Lung (tissue), 12 donors: ENCODE data around the gene DCLRE1A. TPM values are rescaled to one million over a fixed set of nuclear protein-coding genes. Genes with fewer than 3 reads are reported as not detected.

Source experiments
- ATAC-seq: fragments of 200-7000 bp; cut with Tn5 transposase; one replicate; pipeline ENCODE4 v1.9.1; 2020; ENCODE audit warnings: moderate number of reproducible peaks; ENCODE audit not compliant: insufficient read depth, low FRiP score
- DNase-seq, 3 donors: peaks; one replicate each; pipeline ENCODE4 v3.0.0-alpha.2; 2013 to 2017
- H3K27ac ChIP-seq, 2 donors: one replicate each; pipeline ENCODE4 v1.5.1; 2013; ENCODE audit warnings: mild to moderate bottlenecking in 2 of 2, moderate library complexity in 2 of 2, control low read depth in 1 of 2, inconsistent platforms in 1 of 2, low read depth in 1 of 2, low read length in 1 of 2
- H3K27me3 ChIP-seq, 3 donors: one replicate each; pipeline ENCODE4 v1.5.1; 2013; ENCODE audit warnings: low read length in 2 of 3; ENCODE audit not compliant: control insufficient read depth in 3 of 3, insufficient read depth in 3 of 3
- H3K36me3 ChIP-seq, 4 donors: one replicate each; pipeline ENCODE4 v1.5.1; 2013; ENCODE audit warnings: low read length in 4 of 4, mild to moderate bottlenecking in 1 of 4, moderate library complexity in 1 of 4; ENCODE audit not compliant: control insufficient read depth in 4 of 4, insufficient read depth in 4 of 4
- H3K4me1 ChIP-seq, 5 donors: one replicate each; pipeline ENCODE4 v1.5.1; 2013; ENCODE audit warnings: low read length in 5 of 5, mild to moderate bottlenecking in 2 of 5, moderate library complexity in 1 of 5; ENCODE audit not compliant: control insufficient read depth in 5 of 5, insufficient read depth in 5 of 5
- H3K4me3 ChIP-seq: one replicate; pipeline ENCODE4 v1.5.1; 2013; ENCODE audit warnings: mild to moderate bottlenecking, control low read depth, moderate library complexity
- H3K9ac ChIP-seq, 2 donors: one replicate each; pipeline ENCODE4 v1.5.1; 2013; ENCODE audit warnings: low read length in 2 of 2, control low read depth in 1 of 2; ENCODE audit not compliant: insufficient read depth in 1 of 2
- H3K9me3 ChIP-seq, 4 donors: one replicate each; pipeline ENCODE4 v1.5.1; 2013; ENCODE audit warnings: low read length in 3 of 4, mild to moderate bottlenecking in 1 of 4, moderate library complexity in 1 of 4; ENCODE audit not compliant: control insufficient read depth in 4 of 4, insufficient read depth in 3 of 4
- CTCF ChIP-seq: IDR thresholded peaks from 2 replicates; pipeline ENCODE4 v1.5.1; 2012; ENCODE audit warnings: mild to moderate bottlenecking; ENCODE audit errors: control extremely low read depth, extremely low read depth
- WGBS, 2 donors: extraction: QIAGEN DNeasy Blood & Tissue Kit; methylation state at CpG; one replicate each; pipeline ENCODE4 v1.1.7; 2013; 5-methylcytosine and 5-hydroxymethylcytosine counted together
- polyA plus RNA-seq, 2 donors: library from polyadenylated mRNA; stranded (reverse); fragments of 200-250 nt; gene quantifications; one replicate each; pipeline ENCODE4 v1.2.1, GENCODE V29; 2013
- total RNA-seq, 2 donors: library from RNA; depleted of rRNA in 1 of 2; stranded (reverse); fragments of >200 nt in 1 of 2; gene quantifications; one replicate each; pipeline ENCODE4 v1.2.1, GENCODE V29; 2014 to 2021
- donor health status: control.
- donor health status: control.
- donor health status: Bipolar disorder and iron deficiency.
- donor health status: healthy.
- donor health status: DM: yes; HTN: yes; CAD: no.

Gene DCLRE1A
- total and polyA plus RNA-seq, 4 donors: 4.5 to 12.1 (median 5.4) TPM

- no peaks in the 10 kb centered on the region for H3K9me3 ChIP-seq
- no peak for TF ChIP-seq CTCF
- ATAC-seq (no peak), DNase-seq (no peak)
- H3K27me3 ChIP-seq: no peaks in the 10 kb centered on the region
- H3K4me3 ChIP-seq: no peak overlapping the region
- peaks cover 0 to 23% (median 12%) of the 10 kb centered on the region in 4 donors for H3K36me3 ChIP-seq
- H3K4me1 ChIP-seq: peaks cover 0 to 8% (median 0%) of the 10 kb centered on the region in 5 donors
- no peak overlapping the region for H3K27ac ChIP-seq
- 85% methylated on average over 2 of the region's 2 CpGs for WGBS, 2 donors
- H3K9ac ChIP-seq: no peak overlapping the region
Measured at GRCh38 chr10:113879691-113880090, 25.8 kb upstream of the DCLRE1A start.

DNA sequence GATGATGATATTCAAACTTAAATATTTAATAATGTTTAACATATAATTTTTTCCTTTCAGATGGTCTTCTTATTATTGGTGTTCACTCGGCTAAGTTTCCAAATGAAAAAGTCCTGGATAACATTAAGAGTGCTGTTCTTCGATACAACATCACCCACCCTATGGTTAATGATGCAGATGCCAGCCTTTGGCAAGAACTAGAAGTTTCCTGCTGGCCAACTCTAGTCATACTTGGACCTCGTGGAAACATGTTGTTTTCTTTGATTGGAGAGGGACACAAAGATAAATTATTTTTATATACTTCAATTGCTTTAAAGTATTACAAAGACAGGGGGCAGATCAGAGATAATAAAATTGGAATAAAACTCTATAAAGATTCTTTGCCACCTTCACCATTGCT lies 22.6 kb upstream of the DCLRE1A start:
- Histone ChIP-seq H3K9me3 (peaks cover 0 to 7% (median 0%) of the 10 kb centered on the region in 4 donors), H3K27me3 (no peaks in the 10 kb centered on the region), H3K36me3 (peaks cover 2 to 17% (median 7%) of the 10 kb centered on the region in 4 donors), H3K4me1 (peaks cover 0 to 11% (median 0%) of the 10 kb centered on the region in 5 donors), H3K4me3 (no peak overlapping the region), H3K9ac (no peak overlapping the region), H3K27ac (no peak overlapping the region)
- ATAC-seq (no peak), DNase-seq (no peak)
- 84 to 86% methylated on average over 3 of the region's 3 CpGs for WGBS, 2 donors
- no peak for TF ChIP-seq CTCF

GRCh38 chr10:113875212-113875611 lies 21.3 kb upstream of the DCLRE1A start:
- Histone ChIP-seq H3K36me3 (peaks cover 2 to 13% (median 10%) of the 10 kb centered on the region in 4 donors), H3K4me1 (peaks cover 0 to 11% (median 0%) of the 10 kb centered on the region in 5 donors), H3K9me3 (peaks cover 0 to 7% (median 0%) of the 10 kb centered on the region in 4 donors), H3K27ac (no peak overlapping the region), H3K9ac (no peak overlapping the region), H3K27me3 (no peaks in the 10 kb centered on the region), H3K4me3 (no peak overlapping the region)
- TF ChIP-seq CTCF: no peak
- DNase-seq (no peak), ATAC-seq (no peak)
- 96 to 98% methylated on average over 1 of the region's 1 CpG for WGBS, 2 donors
